NCI-H146 treated with DMSO at 0.1 percent for 48 hours (cell line): ENCODE results near the gene CDK11A.
"Not testable (repeated sequence)": the region's sequence is repeated elsewhere in the genome, so short reads cannot be mapped to it uniquely, and the experiment has no call there.

Experiments
- DNase-seq: peaks from one replicate; lab custom pipeline; 2025; ENCODE audit not compliant: unreplicated experiment; lab: John Stamatoyannopoulos, UW

Gene CDK11A

GRCh38 chr1:1726088-1726487 lies 1.9 kb upstream of the CDK11A start:
- DNase-seq, result not testable (repeated sequence)

GRCh38 chr1:1721201-1721600 lies 3.0 kb downstream of the CDK11A start:
- DNase-seq, result no peak

GRCh38 chr1:1715109-1715883 lies 8.9 kb downstream of the CDK11A start:
- DNase-seq, result not testable (repeated sequence)

GRCh38 chr1:1707897-1708296 lies 16.3 kb downstream of the CDK11A start:
- not testable (repeated sequence) for DNase-seq

GRCh38 chr1:1707241-1707640 lies 16.9 kb downstream of the CDK11A start:
- DNase-seq, result not testable (repeated sequence)

- DNase-seq, result not testable (repeated sequence)
Observed at GRCh38 chr1:1705623-1706022, 18.5 kb downstream of the CDK11A start.

- DNase-seq, result not testable (repeated sequence)
Observed at GRCh38 chr1:1704284-1704957, 19.7 kb downstream of the CDK11A start.

- DNase-seq, result no peak
Observed at GRCh38 chr1:1703796-1704195, 20.4 kb downstream of the CDK11A start.

- not testable (repeated sequence) for DNase-seq
Observed at GRCh38 chr1:1702506-1702905, 21.7 kb downstream of the CDK11A start.

GRCh38 chr1:1700557-1700956 lies 23.6 kb downstream of the CDK11A start:
- not testable (repeated sequence) for DNase-seq

- DNase-seq, result not testable (repeated sequence)
Observed at GRCh38 chr1:1700067-1700466, 24.1 kb downstream of the CDK11A start.

- DNase-seq, result not testable (repeated sequence)
Observed at GRCh38 chr1:1699061-1699460, 25.1 kb downstream of the CDK11A start.

- DNase-seq, result not testable (repeated sequence)
Observed at GRCh38 chr1:1697358-1698183, 26.6 kb downstream of the CDK11A start.

- DNase-seq, result not testable (repeated sequence)
Observed at GRCh38 chr1:1696431-1697357, 27.5 kb downstream of the CDK11A start.

GRCh38 chr1:1692714-1693647 lies 31.2 kb downstream of the CDK11A start, which contains the start of gene SLC35E2B:
Gene SLC35E2B (minus strand): TSS chr1:1692795. CDS start chr1:1676699, 16,096 bp downstream.
- DNase-seq, result peak; percentile 30

- peak; percentile 21 for DNase-seq
Observed at GRCh38 chr1:1692324-1692713, 31.8 kb downstream of the CDK11A start.

- not testable (repeated sequence) for DNase-seq
Observed at GRCh38 chr1:1691443-1691842, 32.7 kb downstream of the CDK11A start.

GRCh38 chr1:1689526-1689925 lies 34.6 kb downstream of the CDK11A start:
- not testable (repeated sequence) for DNase-seq

- DNase-seq, result no peak
Observed at GRCh38 chr1:1687846-1688245, 36.3 kb downstream of the CDK11A start.
